HepG2 (cell line): ENCODE data around the gene AKIP1.

ENCODE experiments used
- BCL6 ChIP-seq: IDR thresholded peaks from 2 replicates; pipeline ENCODE4 v1.6.1; 2016; ENCODE audit warnings: missing genetic modification reagents, missing compliant biosample characterization
- BHLHE40 ChIP-seq: IDR thresholded peaks from 2 replicates; pipeline ENCODE4 v1.6.1; 2011; ENCODE audit warnings: low read length, improper control_type of control experiment
- GATAD1 ChIP-seq: IDR thresholded peaks from 2 replicates; pipeline ENCODE4 v1.6.1; 2016; ENCODE audit warnings: missing genetic modification reagents, missing compliant biosample characterization
- HDAC6 ChIP-seq: fragments of 200-600 bp; sonication (generic); IDR thresholded peaks from 2 replicates; pipeline ENCODE4 v1.7.0; 2017; ENCODE audit warnings: mild to moderate bottlenecking, antibody characterized with exemption, low read length, low read depth
- POLR2A ChIP-seq, 2 experiments: IDR thresholded peaks; 2 replicates each; pipeline ENCODE4 v1.6.1; 2011; ENCODE audit warnings: low read depth in 2 of 2, low read length in 2 of 2, mild to moderate bottlenecking in 1 of 2, moderate library complexity in 1 of 2; ENCODE audit not compliant: insufficient read depth in 1 of 2
- YY1 ChIP-seq: IDR thresholded peaks from 2 replicates; pipeline ENCODE4 v1.6.1; 2011; ENCODE audit warnings: low read length, low read depth, moderate library complexity, mild to moderate bottlenecking; ENCODE audit not compliant: insufficient read depth, insufficient replicate concordance
- TF ChIP-seq, protein P1 (sequence below): sonication (generic); formaldehyde crosslinking; IDR thresholded peaks from 2 replicates; pipeline ENCODE4 v1.4.0; 2020; ENCODE audit warnings: missing genetic modification reagents, borderline replicate concordance

DNA sequence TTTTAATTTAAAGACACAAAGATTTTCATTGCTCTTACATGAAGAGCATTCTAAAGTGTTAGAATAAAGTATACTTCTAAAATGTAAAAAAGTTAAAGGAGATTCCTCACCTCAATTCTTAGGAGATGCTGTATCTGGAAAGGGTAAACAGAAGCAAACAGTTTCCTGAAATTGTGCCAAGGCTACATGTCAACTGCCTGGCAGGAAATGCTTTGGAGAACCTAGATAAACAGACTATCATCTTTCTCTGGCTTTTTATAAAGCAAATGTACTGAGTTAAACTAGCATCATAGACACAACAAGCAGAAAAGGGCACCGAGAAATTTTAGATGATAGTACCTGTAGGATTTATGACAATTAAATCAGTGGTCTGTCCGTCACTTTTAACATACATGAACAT, 24.7 kb upstream of the AKIP1 start:
- TF ChIP-seq BCL6 (CRISPR knock-in tag) (no peak), GATAD1 (CRISPR knock-in tag) (no peak), BHLHE40 (no peak), POLR2A (IDR thresholded peaks at IDR 0.05; ENCODE audit: insufficient read depth in 1 of 2, low read depth in 2 of 2, low read length in 2 of 2) (no peak), YY1 (no peak), HDAC6 (no peak)
- TF ChIP-seq, protein P1, sequence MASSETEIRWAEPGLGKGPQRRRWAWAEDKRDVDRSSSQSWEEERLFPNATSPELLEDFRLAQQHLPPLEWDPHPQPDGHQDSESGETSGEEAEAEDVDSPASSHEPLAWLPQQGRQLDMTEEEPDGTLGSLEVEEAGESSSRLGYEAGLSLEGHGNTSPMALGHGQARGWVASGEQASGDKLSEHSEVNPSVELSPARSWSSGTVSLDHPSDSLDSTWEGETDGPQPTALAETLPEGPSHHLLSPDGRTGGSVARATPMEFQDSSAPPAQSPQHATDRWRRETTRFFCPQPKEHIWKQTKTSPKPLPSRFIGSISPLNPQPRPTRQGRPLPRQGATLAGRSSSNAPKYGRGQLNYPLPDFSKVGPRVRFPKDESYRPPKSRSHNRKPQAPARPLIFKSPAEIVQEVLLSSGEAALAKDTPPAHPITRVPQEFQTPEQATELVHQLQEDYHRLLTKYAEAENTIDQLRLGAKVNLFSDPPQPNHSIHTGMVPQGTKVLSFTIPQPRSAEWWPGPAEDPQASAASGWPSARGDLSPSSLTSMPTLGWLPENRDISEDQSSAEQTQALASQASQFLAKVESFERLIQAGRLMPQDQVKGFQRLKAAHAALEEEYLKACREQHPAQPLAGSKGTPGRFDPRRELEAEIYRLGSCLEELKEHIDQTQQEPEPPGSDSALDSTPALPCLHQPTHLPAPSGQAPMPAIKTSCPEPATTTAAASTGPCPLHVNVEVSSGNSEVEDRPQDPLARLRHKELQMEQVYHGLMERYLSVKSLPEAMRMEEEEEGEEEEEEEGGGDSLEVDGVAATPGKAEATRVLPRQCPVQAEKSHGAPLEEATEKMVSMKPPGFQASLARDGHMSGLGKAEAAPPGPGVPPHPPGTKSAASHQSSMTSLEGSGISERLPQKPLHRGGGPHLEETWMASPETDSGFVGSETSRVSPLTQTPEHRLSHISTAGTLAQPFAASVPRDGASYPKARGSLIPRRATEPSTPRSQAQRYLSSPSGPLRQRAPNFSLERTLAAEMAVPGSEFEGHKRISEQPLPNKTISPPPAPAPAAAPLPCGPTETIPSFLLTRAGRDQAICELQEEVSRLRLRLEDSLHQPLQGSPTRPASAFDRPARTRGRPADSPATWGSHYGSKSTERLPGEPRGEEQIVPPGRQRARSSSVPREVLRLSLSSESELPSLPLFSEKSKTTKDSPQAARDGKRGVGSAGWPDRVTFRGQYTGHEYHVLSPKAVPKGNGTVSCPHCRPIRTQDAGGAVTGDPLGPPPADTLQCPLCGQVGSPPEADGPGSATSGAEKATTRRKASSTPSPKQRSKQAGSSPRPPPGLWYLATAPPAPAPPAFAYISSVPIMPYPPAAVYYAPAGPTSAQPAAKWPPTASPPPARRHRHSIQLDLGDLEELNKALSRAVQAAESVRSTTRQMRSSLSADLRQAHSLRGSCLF (CRISPR knock-in tag) = no peak
